Ishikawa (cell line): Measurements from ENCODE around the gene HELT.

Experiments used
- CEBPB ChIP-seq: IDR thresholded peaks from 2 replicates; pipeline ENCODE4 v1.6.1; 2012
- EP300 ChIP-seq: IDR thresholded peaks from 2 replicates; pipeline ENCODE4 v1.6.1; 2012; ENCODE audit warnings: borderline replicate concordance
- MAX ChIP-seq: IDR thresholded peaks from 2 replicates; pipeline ENCODE4 v1.6.1; 2012

- no peak for TF ChIP-seq EP300
- no peak for TF ChIP-seq CEBPB
- no peak for TF ChIP-seq MAX
Measured at GRCh38 chr4:185054886-185055285, 36.6 kb downstream of the HELT start.
